ENCODE results near the gene FCRL2.
"Not testable (repeated sequence)": the region's sequence is repeated elsewhere in the genome, so short reads cannot be mapped to it uniquely, and the experiment has no call there.

Gene FCRL2

GRCh38 chr1:157751283-157751682 is 25.6 kb downstream of the FCRL2 start:
- DNase-seq (ENCODE audit: low spot score) = no peak

DNA sequence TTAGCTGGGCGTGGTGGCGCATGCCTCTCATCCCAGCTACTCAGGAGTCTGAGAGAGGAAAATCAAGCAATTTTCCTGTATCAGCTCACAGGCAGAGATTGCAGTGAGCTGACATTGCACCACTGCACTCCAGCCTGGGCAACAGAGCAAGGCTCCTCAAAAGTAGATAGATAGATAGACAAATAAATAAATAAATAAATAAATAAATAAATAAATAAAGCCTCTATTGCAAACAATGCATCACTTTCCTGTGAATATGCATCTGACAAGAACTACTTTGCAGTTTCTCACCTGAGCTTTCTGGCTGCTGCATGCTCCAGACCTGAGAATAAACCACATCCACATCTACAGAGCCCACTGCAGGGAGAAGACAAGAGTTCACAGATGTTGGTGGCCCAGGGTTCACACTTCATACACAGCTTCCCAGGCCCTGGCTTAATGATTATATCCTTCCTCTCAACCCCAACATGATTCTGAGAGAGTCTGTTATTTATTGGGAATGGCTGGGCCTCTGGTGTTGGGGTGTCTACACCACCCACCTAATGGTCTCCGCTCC is 28.6 kb downstream of the FCRL2 start:
- no peak for DNase-seq (ENCODE audit: low spot score)

DNA sequence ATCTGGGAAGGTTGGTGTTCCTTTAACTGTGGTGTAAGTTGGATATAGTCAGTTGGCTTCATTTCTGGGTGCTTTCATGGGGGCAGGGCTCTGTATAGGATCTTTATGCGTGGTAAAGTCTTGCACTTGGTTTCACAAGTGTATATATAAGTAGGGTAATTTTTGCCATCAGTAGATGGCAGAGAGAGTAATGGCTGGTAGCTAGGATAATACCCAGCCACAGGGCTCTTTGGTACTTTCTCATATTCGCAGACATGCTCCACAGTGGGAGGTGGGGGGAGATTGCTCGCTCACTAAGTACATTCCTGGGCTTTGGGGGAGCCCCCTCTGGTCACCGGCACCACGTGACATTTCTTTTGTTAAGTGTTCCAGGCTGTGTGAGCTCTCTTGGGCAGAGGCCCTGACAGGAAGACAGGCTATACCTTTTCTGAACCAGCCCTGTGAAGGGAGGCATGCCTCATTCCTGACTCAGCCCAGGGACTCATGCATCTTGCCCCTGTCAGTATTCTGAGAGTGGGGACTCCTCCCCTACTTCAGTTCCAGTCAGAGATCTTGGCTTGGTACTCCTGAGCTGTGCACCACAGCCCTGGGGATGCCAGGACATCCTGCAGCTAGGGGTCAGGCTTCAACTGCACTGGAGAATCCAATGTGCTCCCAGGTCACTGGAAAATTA is 37.6 kb downstream of the FCRL2 start:
- DNase-seq (ENCODE audit: low spot score) = no peak

DNA sequence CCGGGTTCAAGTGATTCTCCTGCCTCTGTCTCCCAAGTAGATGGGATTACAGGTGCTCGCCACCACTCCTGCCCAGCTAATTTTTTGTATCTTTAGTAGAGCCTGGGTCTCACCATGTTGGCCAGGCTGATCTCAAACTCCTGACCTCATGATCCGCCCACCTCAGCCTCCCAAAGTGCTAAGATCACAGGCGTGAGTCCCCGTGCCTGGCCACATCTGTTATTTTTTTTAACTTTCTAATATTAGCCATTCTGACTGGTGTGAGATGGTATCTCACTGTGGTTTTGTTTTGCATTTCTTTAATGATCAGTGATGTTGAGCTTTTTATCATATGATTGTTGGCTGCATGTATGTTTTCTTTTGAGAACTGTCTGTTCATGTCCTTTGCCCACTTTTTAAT is 40.9 kb downstream of the FCRL2 start:
- DNase-seq (ENCODE audit: low spot score) = not testable (repeated sequence)

GRCh38 chr1:157734321-157734720 is 42.6 kb downstream of the FCRL2 start:
- DNase-seq (ENCODE audit: low spot score) = no peak

GRCh38 chr1:157732755-157733154 is 44.2 kb downstream of the FCRL2 start:
- DNase-seq (ENCODE audit: low spot score) = no peak

DNA sequence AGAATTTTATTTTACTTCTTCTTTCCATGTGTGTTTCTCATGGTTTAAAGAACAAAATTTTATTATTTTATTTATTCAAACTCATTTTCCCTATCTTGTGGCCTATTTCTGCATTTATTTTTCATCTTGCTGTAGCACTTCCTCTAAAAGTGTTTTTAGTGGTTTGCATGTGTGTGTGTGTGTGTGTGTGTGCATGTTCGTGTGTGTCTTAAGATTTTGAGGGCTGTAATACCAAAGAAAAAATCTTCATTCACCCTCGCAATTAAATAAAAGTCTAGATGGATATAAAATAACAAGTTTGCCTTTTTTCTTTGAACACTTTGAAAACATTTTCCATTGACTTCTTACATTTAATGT is 51.7 kb downstream of the FCRL2 start:
- DNase-seq (ENCODE audit: low spot score) = no peak

DNA sequence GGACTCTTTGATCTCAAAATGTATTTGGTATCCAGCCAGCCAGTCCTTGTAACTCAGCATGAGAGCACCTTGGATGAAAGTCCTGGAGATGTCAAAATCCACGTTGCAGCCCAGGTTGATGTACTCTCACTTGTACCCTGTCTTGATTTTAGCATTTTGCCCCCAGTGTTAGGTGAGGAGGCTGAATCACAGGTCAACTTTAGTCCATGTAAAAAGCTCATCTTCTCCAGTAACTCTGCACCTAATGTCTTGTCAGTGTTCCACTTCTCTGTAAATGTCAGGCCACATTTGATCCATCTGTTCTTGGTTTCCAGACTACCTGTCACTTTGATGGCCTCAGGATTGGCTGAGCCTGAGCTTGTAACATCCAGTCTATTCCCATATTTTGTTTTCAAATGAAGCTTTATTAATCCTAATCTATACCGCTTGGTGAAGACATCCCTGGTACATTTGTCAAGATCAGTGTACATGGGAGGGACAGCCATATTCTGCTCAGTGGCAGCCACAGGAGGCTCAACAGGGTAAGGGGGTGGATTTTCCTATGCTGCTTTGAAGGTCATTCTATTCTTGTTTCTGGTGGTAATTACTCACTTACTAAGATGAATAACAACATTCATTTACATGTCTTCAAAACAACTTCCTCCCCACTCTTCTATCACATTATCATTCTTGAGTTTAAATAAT is 52.3 kb downstream of the FCRL2 start:
- no peak for DNase-seq (ENCODE audit: low spot score)

GRCh38 chr1:157723157-157723556 is 53.8 kb downstream of the FCRL2 start:
- DNase-seq (ENCODE audit: low spot score) = no peak

DNA sequence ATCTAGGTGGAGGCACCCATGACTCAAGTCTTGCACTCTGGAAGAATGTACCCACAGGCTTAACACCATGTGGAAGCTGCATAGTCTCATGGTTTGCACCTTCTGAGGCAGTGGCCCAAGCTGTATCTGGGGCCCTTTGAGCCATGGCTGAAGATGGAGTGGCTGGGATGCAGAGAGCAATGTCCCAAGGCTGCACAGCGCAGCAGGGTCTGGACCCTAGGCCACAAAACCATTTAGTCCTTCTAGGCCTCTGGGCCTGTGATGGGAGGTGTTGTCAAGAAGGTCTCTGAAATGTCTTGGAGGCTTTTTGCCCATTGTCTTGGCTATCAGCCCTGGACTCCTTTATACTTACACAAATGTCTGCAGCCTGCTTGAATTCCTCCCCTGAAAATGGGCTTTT is 54.9 kb downstream of the FCRL2 start:
- DNase-seq (ENCODE audit: low spot score) = no peak

DNA sequence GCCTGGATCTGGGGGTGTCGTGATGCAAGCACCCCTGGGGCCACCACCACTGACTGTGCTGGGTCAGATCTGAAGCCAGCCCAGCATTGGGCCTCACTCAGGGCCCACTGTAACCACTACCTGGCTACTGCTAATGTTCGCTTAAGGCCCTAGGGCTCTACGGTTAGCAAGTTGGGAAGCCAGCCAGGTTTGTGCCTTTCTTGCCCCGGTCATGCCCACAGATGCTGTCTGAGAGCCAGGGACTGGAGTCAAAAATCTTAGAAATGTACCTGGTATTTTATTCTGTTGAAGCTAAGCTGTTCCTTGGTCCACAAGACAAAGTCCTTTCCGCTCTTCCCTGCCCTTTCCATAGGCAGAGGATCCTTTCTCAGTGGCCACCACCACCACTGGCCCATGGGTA is 61.2 kb downstream of the FCRL2 start:
- no peak for DNase-seq (ENCODE audit: low spot score)

GRCh38 chr1:157711802-157712201 is 65.1 kb downstream of the FCRL2 start:
- DNase-seq (ENCODE audit: low spot score) = no peak

GRCh38 chr1:157704878-157705277 is 72.1 kb downstream of the FCRL2 start:
- DNase-seq (ENCODE audit: low spot score) = no peak

DNA sequence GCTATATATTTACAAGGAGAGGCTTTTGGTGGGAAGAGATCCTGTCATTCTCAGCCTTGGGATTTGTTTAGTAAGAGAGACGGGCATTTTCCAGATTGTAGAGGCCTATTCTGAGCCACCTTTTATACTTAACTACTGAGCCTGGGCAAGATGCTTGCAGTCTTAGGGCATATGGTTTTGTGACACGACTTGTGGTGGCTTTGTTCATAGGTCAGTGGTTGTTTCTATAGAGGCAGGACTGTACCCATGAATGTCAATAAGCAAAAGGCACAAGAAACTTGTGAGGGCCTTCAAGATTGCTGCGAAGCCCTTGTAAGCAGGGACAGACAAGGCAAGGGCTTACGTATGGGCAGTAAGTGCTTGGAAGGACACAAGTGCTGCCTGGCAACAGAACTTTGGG is 73.0 kb downstream of the FCRL2 start:
- no peak for DNase-seq (ENCODE audit: low spot score)

GRCh38 chr1:157702308-157702825 is 74.6 kb downstream of the FCRL2 start:
- DNase-seq (ENCODE audit: low spot score) = no peak

- DNase-seq (ENCODE audit: low spot score) = no peak
Measured at GRCh38 chr1:157700732-157701131, 76.2 kb downstream of the FCRL2 start, which contains the start of gene FCRL3. Gene FCRL3 (minus strand): TSS chr1:157700769. CDS start chr1:157700489, 280 bp downstream.

DNA sequence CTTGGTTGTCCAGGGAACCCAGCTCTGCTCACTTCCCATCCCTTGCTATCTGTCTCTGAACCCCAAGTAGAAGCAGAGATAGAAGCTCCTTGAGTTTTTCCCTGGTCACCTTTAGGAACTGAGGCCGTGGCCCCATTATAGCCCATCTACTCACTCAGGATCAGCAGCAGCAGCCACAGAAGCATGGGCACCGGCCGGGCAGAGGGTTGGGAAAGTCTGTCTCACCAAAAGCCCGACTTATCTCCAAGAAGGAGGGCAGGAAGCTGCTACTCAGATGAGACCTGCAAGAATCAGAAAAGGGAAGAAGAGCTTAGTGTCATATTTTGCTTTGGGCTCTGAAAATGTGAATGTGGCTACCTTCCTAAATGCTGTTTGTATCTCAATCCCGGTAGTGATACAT is 76.6 kb downstream of the FCRL2 start:
- DNase-seq (ENCODE audit: low spot score) = no peak

DNA sequence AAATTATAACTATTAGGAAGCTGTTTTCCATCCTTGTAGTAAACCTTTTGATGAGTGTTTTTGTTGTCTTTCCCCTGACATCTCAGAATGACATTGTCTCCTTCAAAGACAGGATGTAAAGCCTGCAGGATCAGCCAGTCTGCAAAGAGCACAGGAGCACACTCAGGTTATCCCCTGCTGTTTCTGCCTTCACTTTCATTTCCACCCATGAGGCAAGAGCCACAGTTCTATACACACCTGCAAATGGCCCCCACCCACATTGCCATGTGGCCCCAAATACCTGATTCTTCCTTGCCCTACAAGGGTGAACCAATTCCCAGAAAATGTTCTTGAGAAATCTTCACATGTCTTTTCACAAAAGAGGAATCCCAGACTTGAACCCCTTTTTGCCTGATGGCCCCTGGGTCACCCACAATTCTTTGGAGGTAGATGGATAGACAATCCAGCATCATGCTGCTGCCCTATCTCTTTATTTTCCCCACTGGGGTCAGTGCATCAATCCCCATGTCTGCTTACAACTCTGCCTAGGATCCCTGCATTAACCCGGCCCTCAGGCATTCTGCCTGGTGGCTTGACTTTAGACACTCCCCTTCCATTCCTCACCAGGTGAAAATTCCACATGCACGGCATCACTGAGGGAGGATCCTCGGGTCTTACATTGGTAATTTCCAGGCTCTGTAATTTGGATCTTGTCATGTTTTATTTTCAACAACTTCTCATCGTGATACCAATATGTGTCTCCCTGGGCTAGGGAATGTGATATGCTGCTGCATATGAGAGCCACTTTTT is 79.0 kb downstream of the FCRL2 start:
- DNase-seq (ENCODE audit: low spot score) = no peak

DNA sequence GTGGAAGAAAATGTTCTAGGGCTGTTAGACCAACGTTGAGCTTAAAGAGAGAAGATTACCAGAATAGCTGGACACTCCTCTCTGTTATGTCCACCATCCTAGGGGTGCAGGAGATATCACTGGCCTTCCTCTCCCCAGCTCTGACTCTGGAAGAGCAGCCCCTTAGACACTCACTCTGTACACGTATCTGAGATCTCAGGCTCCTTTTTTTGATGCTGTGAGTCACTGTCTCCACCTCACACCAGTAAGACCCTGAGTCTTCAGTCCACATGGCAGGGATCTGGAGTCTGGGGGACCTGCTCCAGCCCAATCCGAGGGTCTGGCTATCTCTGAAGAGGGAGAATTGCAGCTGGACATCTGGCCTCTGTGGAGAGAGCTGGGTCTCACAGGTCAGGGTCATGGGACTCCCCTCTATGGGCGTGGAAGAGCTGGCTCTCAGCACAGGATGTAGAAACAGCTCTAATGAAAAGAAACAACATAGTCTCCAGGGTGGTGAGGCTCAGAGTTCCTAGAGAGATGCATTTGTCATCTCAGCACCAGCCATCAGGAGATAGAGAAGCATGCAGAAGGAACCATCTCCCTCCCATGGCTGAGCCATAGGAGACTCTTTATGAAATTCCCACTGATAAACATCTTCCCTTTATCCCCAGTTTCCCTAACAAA is 79.8 kb downstream of the FCRL2 start:
- DNase-seq (ENCODE audit: low spot score) = no peak

All from ecto neural progenitor cell (in vitro differentiated cells).